GM12865 (cell line): ENCODE results near the gene TMEM35B.

Experiments used
- DNase-seq: peaks from one replicate; pipeline ENCODE4 v3.0.0; 2010; ENCODE audit warnings: low read depth
- H3K4me3 ChIP-seq: 2 replicates; pipeline ENCODE4 v1.5.1; 2011; ENCODE audit warnings: mild to moderate bottlenecking, low read depth, low read length, control low read depth
- CTCF ChIP-seq: IDR thresholded peaks from 2 replicates; pipeline ENCODE4 v1.5.1; 2011; ENCODE audit warnings: low read length, control low read depth, low read depth, inconsistent platforms; ENCODE audit not compliant: insufficient read depth; ENCODE audit errors: missing control alignments

The TMEM35B gene

GRCh38 chr1:35016406-35016805 lies 31.3 kb upstream of the TMEM35B start:
- TF ChIP-seq CTCF: no peak
- DNase-seq: no peak
- H3K4me3 ChIP-seq: no peak overlapping the region

- DNase-seq: no peak
- H3K4me3 ChIP-seq: no peak overlapping the region
- no peak for TF ChIP-seq CTCF
These were observed 29.3 kb upstream of the TMEM35B start for GRCh38 chr1:35014486-35014885.

- no peak for DNase-seq
These were observed 20.6 kb upstream of the TMEM35B start for GRCh38 chr1:35005711-35006110.

GRCh38 chr1:35001743-35002142 lies 16.6 kb upstream of the TMEM35B start:
- DNase-seq: no peak
- no peak for TF ChIP-seq CTCF
- no peak overlapping the region for H3K4me3 ChIP-seq

More at GRCh38 chr1:35005711-35006110, 20.6 kb upstream of the TMEM35B start:
- no peak for TF ChIP-seq CTCF
- H3K4me3 ChIP-seq: no peak overlapping the region

- no peak for DNase-seq
- TF ChIP-seq CTCF: no peak
- H3K4me3 ChIP-seq: no peak overlapping the region
These were observed 9.7 kb upstream of the TMEM35B start for GRCh38 chr1:34994878-34995277.

- no peak overlapping the region for H3K4me3 ChIP-seq
- no peak for DNase-seq
- no peak for TF ChIP-seq CTCF
These were observed 3.4 kb upstream of the TMEM35B start for GRCh38 chr1:34988581-34988980.

GRCh38 chr1:34988147-34988546 lies 3.0 kb upstream of the TMEM35B start:
- TF ChIP-seq CTCF: no peak

More at GRCh38 chr1:34988147-34988546, 3.0 kb upstream of the TMEM35B start:
- no peak overlapping the region for H3K4me3 ChIP-seq
- DNase-seq: no peak
